GM12875 (cell line): ENCODE data around the gene RSKR.

ENCODE experiments used
- H3K4me3 ChIP-seq: one replicate; pipeline ENCODE4 v1.5.1; 2011; ENCODE audit warnings: low read depth, low read length, control low read depth
- CTCF ChIP-seq: IDR thresholded peaks from 2 replicates; pipeline ENCODE4 v1.5.1; 2011; ENCODE audit warnings: low read depth, mild to moderate bottlenecking, control low read depth, inconsistent platforms, low read length, moderate library complexity, borderline replicate concordance; ENCODE audit not compliant: insufficient read depth

RSKR gene

GRCh38 chr17:28576758-28577465, 37.1 kb downstream of the RSKR start, which contains the start of gene ALDOC:
Gene ALDOC, minus strand, starts transcription at chr17:28576895. Its CDS starts 1,363 bp downstream, at chr17:28575532.
- peak within 1 kb of the TSS; percentile 32 for H3K4me3 ChIP-seq
- no peak for TF ChIP-seq CTCF

GRCh38 chr17:28576016-28576415, 38.0 kb downstream of the RSKR start:
- H3K4me3 ChIP-seq, result peak overlapping the region; percentile 3

GRCh38 chr17:28575126-28575795, 38.7 kb downstream of the RSKR start:
- peak; percentile 20; the same call in 1 of the 2 replicates for TF ChIP-seq CTCF
- no peak overlapping the region for H3K4me3 ChIP-seq

- H3K4me3 ChIP-seq, result no peak overlapping the region
Measured at GRCh38 chr17:28574526-28574925, 39.5 kb downstream of the RSKR start.

GRCh38 chr17:28573966-28574480, 40.0 kb downstream of the RSKR start:
- TF ChIP-seq CTCF, result no peak

More at GRCh38 chr17:28574526-28574925, 39.5 kb downstream of the RSKR start:
- TF ChIP-seq CTCF, result 0 out of 2 replicates have a peak, but pooled peaks have one; percentile 16

GRCh38 chr17:28573521-28573920, 40.5 kb downstream of the RSKR start:
- TF ChIP-seq CTCF, result no peak
- H3K4me3 ChIP-seq, result no peak overlapping the region

More at GRCh38 chr17:28573966-28574480, 40.0 kb downstream of the RSKR start:
- no peak overlapping the region for H3K4me3 ChIP-seq

- TF ChIP-seq CTCF, result no peak
- no peak overlapping the region for H3K4me3 ChIP-seq
Measured at GRCh38 chr17:28573040-28573380, 41.0 kb downstream of the RSKR start.
